ENCODE results near the gene PIGN.

Gene PIGN

DNA sequence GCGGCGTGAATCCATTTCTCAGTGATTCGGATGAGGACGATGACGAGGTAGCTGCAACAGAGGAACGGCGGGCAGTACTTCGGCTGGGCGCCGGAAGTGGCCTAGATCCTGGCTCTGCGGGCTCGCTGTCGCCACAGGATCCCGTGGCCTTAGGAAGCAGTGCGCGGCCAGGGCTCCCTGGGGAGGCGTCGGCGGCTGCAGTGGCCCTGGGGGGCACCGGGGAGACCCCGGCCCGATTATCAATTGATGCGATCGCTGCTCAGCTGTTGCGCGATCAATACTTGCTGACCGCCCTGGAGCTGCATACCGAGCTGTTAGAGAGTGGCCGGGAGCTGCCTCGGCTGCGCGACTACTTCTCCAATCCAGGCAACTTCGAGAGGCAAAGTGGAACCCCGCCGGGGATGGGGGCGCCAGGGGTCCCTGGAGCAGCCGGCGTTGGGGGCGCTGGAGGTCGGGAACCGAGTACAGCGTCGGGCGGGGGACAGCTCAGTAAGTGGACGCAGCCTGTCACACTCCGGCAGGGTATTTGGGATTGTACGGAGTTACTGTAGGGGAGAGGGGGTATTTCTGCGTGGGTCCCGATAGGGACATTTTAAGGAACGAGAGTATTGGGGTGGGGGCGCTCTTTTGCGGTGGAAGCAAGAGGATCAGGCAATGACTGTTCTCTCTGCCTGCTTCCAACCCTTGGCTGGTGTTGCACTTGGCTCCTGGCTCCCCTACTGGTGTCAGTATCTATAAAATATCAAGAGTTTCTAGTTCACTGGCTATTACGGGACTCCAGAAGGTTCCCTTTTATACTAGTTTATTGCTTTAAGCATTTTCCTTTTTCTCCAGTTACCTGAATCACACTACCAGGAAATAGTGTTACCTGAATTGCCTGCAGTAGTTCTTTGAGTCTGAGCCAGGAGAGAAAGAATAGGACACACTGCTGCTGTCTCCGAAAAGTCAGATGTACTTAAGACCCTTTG, 971 bp upstream of the PIGN start:
- H3K36me3 ChIP-seq (replicated peaks; ENCODE audit: low read depth, low read length): peaks cover 6% of the 10 kb centered on the region

GRCh38 chr18:62186499-62186773, 420 bp downstream of the PIGN start:
- peak overlapping the region; percentile 10; the same call in 1 of the 2 replicates for H3K27ac ChIP-seq (ENCODE audit: low read length)
- peaks cover 35% of the 10 kb centered on the region for H4K20me1 ChIP-seq (ENCODE audit: insufficient read depth, low read length)
- H3K4me2 ChIP-seq (ENCODE audit: low read length): peak overlapping the region; percentile 98
- peak overlapping the region; percentile 83 for H3K4me3 ChIP-seq (ENCODE audit: low read length)
- peaks cover 53% of the 10 kb centered on the region for H3K79me2 ChIP-seq (ENCODE audit: low read length)
- H2AFZ ChIP-seq (ENCODE audit: low read depth, low read length): peak overlapping the region; percentile 90
- no peaks in the 10 kb centered on the region for H3K27me3 ChIP-seq (ENCODE audit: low read depth, low read length)
- H3K9ac ChIP-seq (ENCODE audit: low read length): peak overlapping the region; percentile 80
- H3K36me3 ChIP-seq (replicated peaks; ENCODE audit: low read depth, low read length): peaks cover 6% of the 10 kb centered on the region
- no peaks in the 10 kb centered on the region for H3K9me3 ChIP-seq (ENCODE audit: insufficient read depth, low read length)
- peaks cover 26% of the 10 kb centered on the region for H3K4me1 ChIP-seq (ENCODE audit: low read length)
- TF ChIP-seq EZH2phosphoT487 (IDR thresholded peaks at IDR 0.05; ENCODE audit: low read depth): no peak
- TF ChIP-seq, protein P1, sequence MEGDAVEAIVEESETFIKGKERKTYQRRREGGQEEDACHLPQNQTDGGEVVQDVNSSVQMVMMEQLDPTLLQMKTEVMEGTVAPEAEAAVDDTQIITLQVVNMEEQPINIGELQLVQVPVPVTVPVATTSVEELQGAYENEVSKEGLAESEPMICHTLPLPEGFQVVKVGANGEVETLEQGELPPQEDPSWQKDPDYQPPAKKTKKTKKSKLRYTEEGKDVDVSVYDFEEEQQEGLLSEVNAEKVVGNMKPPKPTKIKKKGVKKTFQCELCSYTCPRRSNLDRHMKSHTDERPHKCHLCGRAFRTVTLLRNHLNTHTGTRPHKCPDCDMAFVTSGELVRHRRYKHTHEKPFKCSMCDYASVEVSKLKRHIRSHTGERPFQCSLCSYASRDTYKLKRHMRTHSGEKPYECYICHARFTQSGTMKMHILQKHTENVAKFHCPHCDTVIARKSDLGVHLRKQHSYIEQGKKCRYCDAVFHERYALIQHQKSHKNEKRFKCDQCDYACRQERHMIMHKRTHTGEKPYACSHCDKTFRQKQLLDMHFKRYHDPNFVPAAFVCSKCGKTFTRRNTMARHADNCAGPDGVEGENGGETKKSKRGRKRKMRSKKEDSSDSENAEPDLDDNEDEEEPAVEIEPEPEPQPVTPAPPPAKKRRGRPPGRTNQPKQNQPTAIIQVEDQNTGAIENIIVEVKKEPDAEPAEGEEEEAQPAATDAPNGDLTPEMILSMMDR (IDR thresholded peaks at IDR 0.05; ENCODE audit: low read depth, low read length): no peak

More for the DNA sequence above, 971 bp upstream of the PIGN start:
- Histone ChIP-seq H3K27ac (ENCODE audit: low read length) (peak overlapping the region; percentile 40), H3K79me2 (ENCODE audit: low read length) (peaks cover 67% of the 10 kb centered on the region), H2AFZ (ENCODE audit: low read depth, low read length) (peak overlapping the region; percentile 86), H3K27me3 (ENCODE audit: low read depth, low read length) (no peaks in the 10 kb centered on the region), H3K4me3 (ENCODE audit: low read length) (peak overlapping the region; percentile 83), H4K20me1 (ENCODE audit: insufficient read depth, low read length) (peaks cover 39% of the 10 kb centered on the region), H3K4me2 (ENCODE audit: low read length) (peak overlapping the region; percentile 84), H3K9me3 (ENCODE audit: insufficient read depth, low read length) (no peaks in the 10 kb centered on the region), H3K4me1 (ENCODE audit: low read length) (peaks cover 26% of the 10 kb centered on the region), H3K9ac (ENCODE audit: low read length) (peak overlapping the region; percentile 76)
- TF ChIP-seq, protein P1 (IDR thresholded peaks at IDR 0.05; ENCODE audit: low read depth, low read length): peak; percentile 43
- TF ChIP-seq EZH2phosphoT487 (IDR thresholded peaks at IDR 0.05; ENCODE audit: low read depth): no peak

DNA sequence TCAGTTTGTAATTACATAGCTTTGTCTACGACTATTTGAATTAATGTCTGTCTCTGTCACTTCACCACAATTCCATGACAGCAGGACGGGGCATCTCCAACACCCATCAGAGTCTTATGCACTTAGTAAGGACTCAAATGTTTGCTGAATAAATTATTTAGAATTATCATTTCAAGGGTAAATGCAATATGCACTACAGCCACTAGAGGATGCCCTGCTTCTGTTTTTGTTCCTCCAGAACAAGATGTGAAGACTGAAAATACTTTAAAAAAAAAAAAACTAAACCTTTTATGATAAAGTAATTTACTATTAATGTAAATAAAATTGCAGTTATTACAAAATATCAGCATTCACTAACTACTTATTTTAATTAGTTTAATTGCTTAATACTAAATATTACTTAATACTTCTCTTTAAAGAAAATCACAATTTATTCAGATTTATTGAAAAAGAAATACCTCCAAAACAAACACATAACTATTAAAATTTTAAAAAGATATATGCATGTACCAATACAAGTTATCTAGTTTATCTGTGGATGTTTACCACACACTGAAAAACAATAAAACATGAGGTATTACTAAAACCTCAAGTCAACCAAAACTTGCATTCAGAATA, 3.2 kb downstream of the PIGN start:
- Histone ChIP-seq H3K79me2 (ENCODE audit: low read length) (peaks cover 26% of the 10 kb centered on the region), H3K4me2 (ENCODE audit: low read length) (no peak overlapping the region)

More for the DNA sequence above, 3.2 kb downstream of the PIGN start:
- Histone ChIP-seq H3K27ac (ENCODE audit: low read length) (no peak overlapping the region), H3K27me3 (ENCODE audit: low read depth, low read length) (no peaks in the 10 kb centered on the region), H3K4me1 (ENCODE audit: low read length) (peaks cover 31% of the 10 kb centered on the region), H4K20me1 (ENCODE audit: insufficient read depth, low read length) (peaks cover 17% of the 10 kb centered on the region), H3K4me3 (ENCODE audit: low read length) (no peak overlapping the region), H3K9ac (ENCODE audit: low read length) (no peak overlapping the region), H3K9me3 (ENCODE audit: insufficient read depth, low read length) (no peaks in the 10 kb centered on the region), H3K36me3 (replicated peaks; ENCODE audit: low read depth, low read length) (peaks cover under 1% of the 10 kb centered on the region), H2AFZ (ENCODE audit: low read depth, low read length) (no peak overlapping the region)
- no peak for TF ChIP-seq EZH2phosphoT487 (IDR thresholded peaks at IDR 0.05; ENCODE audit: low read depth)
- TF ChIP-seq, protein P1 (IDR thresholded peaks at IDR 0.05; ENCODE audit: low read depth, low read length): peak; percentile 94
